H1 (cell line): Measurements from ENCODE around the gene STX18. TPM values are rescaled to one million over a fixed set of nuclear protein-coding genes. Genes with fewer than 3 reads are reported as not detected.

Source experiments
- CTCF ChIA-PET: fragments of 300-600 bp; sonication (Branson Sonifier 250); formaldehyde crosslinking; loops from one replicate; lab custom pipeline; 2021; ENCODE audit not compliant: partially characterized antibody; lab: Charles Lee
- POLR2A ChIA-PET: fragments of 300-600 bp; sonication (Branson Sonifier 250); formaldehyde crosslinking; loops from one replicate; lab custom pipeline; 2021; ENCODE audit warnings: inconsistent platforms; ENCODE audit not compliant: partially characterized antibody; lab: Charles Lee
- DNase-seq, 2 experiments: peaks; one replicate each; pipeline versions ENCODE4 v3.0.0 to v3.0.0-alpha.2; 2010 to 2022; ENCODE audit warnings: low spot score in 2 of 2, low read depth in 1 of 2, mixed read lengths in 1 of 2
- FAIRE-seq: peaks from 2 replicates; lab custom pipeline; 2011; peaks lifted over from hg19 to GRCh38; lab: Jason Lieb, UNC
- H2AFZ ChIP-seq: 2 replicates; pipeline ENCODE4 v1.8.1; 2012; ENCODE audit warnings: low read length, inconsistent platforms
- H2AK5ac ChIP-seq: 2 replicates; pipeline ENCODE4 v1.6.1; 2013; ENCODE audit warnings: low read depth, low read length
- H2BK120ac ChIP-seq: replicated peaks from 2 replicates; pipeline ENCODE3; 2013; ENCODE audit warnings: low read depth, low read length, inconsistent platforms
- H2BK12ac ChIP-seq: 2 replicates; pipeline ENCODE4 v1.6.1; 2013; ENCODE audit warnings: low read depth, low read length
- H2BK15ac ChIP-seq: 2 replicates; pipeline ENCODE4 v1.6.1; 2013; ENCODE audit warnings: low read length
- H2BK20ac ChIP-seq: 2 replicates; pipeline ENCODE4 v1.6.1; 2013; ENCODE audit warnings: low read length
- H2BK5ac ChIP-seq: 2 replicates; pipeline ENCODE4 v1.6.1; 2013; ENCODE audit warnings: low read depth, low read length
- H3K14ac ChIP-seq: 2 replicates; pipeline ENCODE4 v1.6.1; 2013; ENCODE audit warnings: inconsistent platforms; ENCODE audit not compliant: insufficient read length
- H3K18ac ChIP-seq: 2 replicates; pipeline ENCODE4 v1.6.1; 2013; ENCODE audit warnings: low read length; ENCODE audit errors: extremely low read depth
- H3K23ac ChIP-seq: 2 replicates; pipeline ENCODE4 v1.6.1; 2013; ENCODE audit warnings: inconsistent platforms; ENCODE audit not compliant: insufficient read length
- H3K23me2 ChIP-seq: 2 replicates; pipeline ENCODE4 v1.6.1; 2013; ENCODE audit warnings: low read depth, low read length
- H3K27ac ChIP-seq: 2 replicates; pipeline ENCODE4 v1.6.1; 2011; ENCODE audit warnings: low read depth, low read length, inconsistent platforms
- H3K27me3 ChIP-seq, 4 experiments: replicated peaks in 1 of 4; 1 replicate in 1 of 4; 2 replicates in 3 of 4; pipeline versions ENCODE4 v1.6.1 to v1.8.1; 2011 to 2013; ENCODE audit warnings: low read length in 3 of 4, mild to moderate bottlenecking in 3 of 4, inconsistent platforms in 2 of 4, mixed read lengths in 2 of 4, moderate library complexity in 1 of 4; ENCODE audit not compliant: control insufficient read depth in 3 of 4, insufficient read depth in 3 of 4; ENCODE audit errors: extremely low read depth in 1 of 4
- H3K36me3 ChIP-seq, 4 experiments: 2 replicates each; pipeline versions ENCODE4 v1.6.1 to v1.8.1; 2011 to 2013; ENCODE audit warnings: mild to moderate bottlenecking in 4 of 4, low read length in 3 of 4, moderate library complexity in 2 of 4, control low read depth in 1 of 4, inconsistent platforms in 1 of 4; ENCODE audit not compliant: insufficient read depth in 4 of 4, control insufficient read depth in 2 of 4
- H3K4ac ChIP-seq: replicated peaks from 2 replicates; pipeline ENCODE3; 2013; ENCODE audit warnings: low read length, low read depth, mixed read lengths, inconsistent platforms; ENCODE audit not compliant: insufficient read length
- H3K4me1 ChIP-seq, 4 experiments: replicated peaks in 1 of 4; 1 replicate in 1 of 4; 2 replicates in 3 of 4; pipeline versions ENCODE4 v1.6.1 to v1.8.1; 2011 to 2013; ENCODE audit warnings: low read length in 3 of 4, inconsistent platforms in 2 of 4, mixed read lengths in 1 of 4; ENCODE audit not compliant: insufficient read depth in 4 of 4, control insufficient read depth in 3 of 4
- H3K4me2 ChIP-seq, 2 experiments: 2 replicates each; pipeline versions ENCODE4 v1.6.1 to v1.8.1; 2011 to 2013; ENCODE audit warnings: low read depth in 2 of 2, low read length in 2 of 2, control low read depth in 1 of 2, inconsistent platforms in 1 of 2, mild to moderate bottlenecking in 1 of 2; ENCODE audit not compliant: insufficient read depth in 1 of 2
- H3K4me3 ChIP-seq, 4 experiments: fragments of 200-600, 300-600 bp in 1 of 4; sonication (generic), shearing (Covaris generic), sonication (Bioruptor Twin) in 1 of 4; 2 replicates each; pipeline versions ENCODE4 v1.5.1 to v1.8.1; 2011 to 2016; ENCODE audit warnings: low read length in 4 of 4, low read depth in 3 of 4, control low read depth in 2 of 4, inconsistent platforms in 2 of 4, mild to moderate bottlenecking in 2 of 4, mixed read lengths in 1 of 4, moderate library complexity in 1 of 4; ENCODE audit not compliant: insufficient read depth in 2 of 4; ENCODE audit errors: extremely low read depth in 1 of 4
- H3K56ac ChIP-seq: replicated peaks from 2 replicates; pipeline ENCODE3; 2013; ENCODE audit warnings: low read depth, mild to moderate bottlenecking, mixed read lengths, low read length, inconsistent platforms; ENCODE audit not compliant: insufficient read length
- H3K79me1 ChIP-seq: 2 replicates; pipeline ENCODE4 v1.6.1; 2013; ENCODE audit warnings: low read depth, low read length, control low read depth
- H3K79me2 ChIP-seq, 2 experiments: 2 replicates each; pipeline versions ENCODE4 v1.6.1 to v1.8.1; 2012 to 2013; ENCODE audit warnings: low read length in 2 of 2, mild to moderate bottlenecking in 2 of 2, inconsistent platforms in 1 of 2; ENCODE audit not compliant: insufficient read depth in 2 of 2, control insufficient read depth in 1 of 2
- H3K9ac ChIP-seq, 4 experiments: replicated peaks in 1 of 4; 1 replicate in 1 of 4; 2 replicates in 3 of 4; pipeline versions ENCODE4 v1.6.1 to v1.8.1; 2011 to 2013; ENCODE audit warnings: low read depth in 3 of 4, low read length in 3 of 4, control low read depth in 2 of 4, mild to moderate bottlenecking in 2 of 4, moderate library complexity in 2 of 4, inconsistent platforms in 1 of 4; ENCODE audit errors: extremely low read depth in 1 of 4
- H3K9me3 ChIP-seq, 2 experiments: 2 replicates each; pipeline versions ENCODE4 v1.6.1 to v1.8.1; 2012 to 2013; ENCODE audit warnings: mild to moderate bottlenecking in 2 of 2, moderate library complexity in 2 of 2, control low read depth in 1 of 2, inconsistent platforms in 1 of 2, low read depth in 1 of 2, low read length in 1 of 2, mixed read lengths in 1 of 2; ENCODE audit not compliant: insufficient read depth in 2 of 2
- H4K20me1 ChIP-seq, 2 experiments: replicated peaks in 1 of 2; 2 replicates each; pipeline versions ENCODE3 to v1.8.1; 2011 to 2013; ENCODE audit warnings: inconsistent platforms in 2 of 2, low read length in 2 of 2, mild to moderate bottlenecking in 1 of 2; ENCODE audit not compliant: insufficient read depth in 2 of 2, control insufficient read depth in 1 of 2
- H4K5ac ChIP-seq: 2 replicates; pipeline ENCODE4 v1.6.1; 2013; ENCODE audit warnings: low read length, low read depth, mixed read lengths, inconsistent platforms; ENCODE audit not compliant: insufficient read length
- H4K8ac ChIP-seq: 2 replicates; pipeline ENCODE4 v1.8.0; 2013; ENCODE audit warnings: mild to moderate bottlenecking, moderate library complexity, low read length, inconsistent platforms; ENCODE audit not compliant: insufficient read depth; ENCODE audit errors: extremely low read depth
- H4K91ac ChIP-seq: replicated peaks from 2 replicates; pipeline ENCODE3; 2013; ENCODE audit warnings: low read length, mixed read lengths, inconsistent platforms; ENCODE audit not compliant: insufficient read length
- BRCA1 ChIP-seq: IDR thresholded peaks from 2 replicates; pipeline ENCODE4 v1.6.1; 2012; ENCODE audit warnings: low read depth, low read length, improper control_type of control experiment
- CBX8 ChIP-seq: fragments of 300-800, 300-1000 bp; sonication (generic); IDR thresholded peaks from 2 replicates; pipeline ENCODE4 v1.7.1; 2016; ENCODE audit warnings: low read depth, low read length, borderline replicate concordance
- E2F6 ChIP-seq: IDR thresholded peaks from 2 replicates; pipeline ENCODE4 v1.6.1; 2012; ENCODE audit warnings: inconsistent platforms
- EZH2 ChIP-seq: fragments of 200-600 bp; sonication (generic); IDR thresholded peaks from 2 replicates; pipeline ENCODE4 v1.7.1; 2012; ENCODE audit warnings: low read depth, mild to moderate bottlenecking, moderate library complexity, low read length, inconsistent platforms; ENCODE audit not compliant: severe bottlenecking
- JUND ChIP-seq: IDR thresholded peaks from 2 replicates; pipeline ENCODE4 v1.6.1; 2011; ENCODE audit warnings: mild to moderate bottlenecking, improper control_type of control experiment, low read length
- KDM4A ChIP-seq: IDR thresholded peaks from one replicate; pipeline ENCODE4 v1.7.1; 2012; ENCODE audit warnings: low read depth, mild to moderate bottlenecking, moderate library complexity, low read length, inconsistent platforms; ENCODE audit not compliant: severe bottlenecking
- NRF1 ChIP-seq: IDR thresholded peaks from 2 replicates; pipeline ENCODE4 v1.6.1; 2011; ENCODE audit warnings: mild to moderate bottlenecking, low read depth, low read length, improper control_type of control experiment
- POLR2A ChIP-seq, 2 experiments: IDR thresholded peaks; 1 replicate in 1 of 2; 2 replicates in 1 of 2; pipeline ENCODE4 v1.6.1; 2011; ENCODE audit warnings: low read depth in 2 of 2, low read length in 2 of 2, mild to moderate bottlenecking in 2 of 2; ENCODE audit errors: control extremely low read depth in 1 of 2
- RAD21 ChIP-seq, 2 experiments: IDR thresholded peaks in 1 of 2; conservative IDR thresholded peaks in 1 of 2; 2 replicates each; pipeline ENCODE4 v1.6.1; 2011; ENCODE audit warnings: low read depth in 2 of 2, low read length in 2 of 2, improper control_type of control experiment in 1 of 2, inconsistent platforms in 1 of 2, mild to moderate bottlenecking in 1 of 2, moderate library complexity in 1 of 2
- SAP30 ChIP-seq: fragments of 300-600 bp; sonication (generic); IDR thresholded peaks from 2 replicates; pipeline ENCODE4 v1.7.1; 2012; ENCODE audit warnings: low read length, moderate library complexity, mild to moderate bottlenecking, inconsistent platforms; ENCODE audit not compliant: insufficient read depth, insufficient replicate concordance
- TAF1 ChIP-seq: IDR thresholded peaks from 2 replicates; pipeline ENCODE4 v1.6.1; 2011; ENCODE audit warnings: mild to moderate bottlenecking, low read depth, low read length
- polyA plus RNA-seq, 7 experiments: library from polyadenylated mRNA; depleted of rRNA in 3 of 7; stranded (reverse) in 5 of 7; unstranded in 2 of 7; fragments of >200 nt in 5 of 7; fragments of 200-250 nt in 2 of 7; gene quantifications; 1 replicate in 5 of 7; 2 replicates in 1 of 7; 4 replicates in 1 of 7; pipeline versions ENCODE4 v1.2.1 to v1.2.3, GENCODE V29; 2011 to 2013; ENCODE audit warnings: missing spikeins in 2 of 7, mixed read lengths in 2 of 7
- total RNA-seq: library from RNA; stranded (reverse); fragmentation: NEBNext Ultra II Directional; extraction: Animal tissue kit (Norgen Biotek cat#: 25700); gene quantifications from 2 replicates; pipeline ENCODE4 v1.2.1, GENCODE V29; 2021

The STX18 gene
- total and polyA plus RNA-seq, 2 of the 8 experiments (the other 6 are each of a cell fraction or from before 2014, with no cell fraction given) = 14.6 to 18.3 TPM

- Histone ChIP-seq H3K23me2 (no peaks in the 10 kb centered on the region), H3K23ac (no peak overlapping the region), H3K9ac (no peak overlapping the region), H3K36me3 (no peaks in the 10 kb centered on the region), H3K4ac (no peak overlapping the region), H2BK5ac (no peak overlapping the region), H2AK5ac (no peak overlapping the region), H2AFZ (no peak overlapping the region), H3K27ac (no peak overlapping the region), H4K20me1 (no peaks in the 10 kb centered on the region), H4K5ac (no peak overlapping the region), H3K4me2 (no peak overlapping the region), H3K9me3 (no peaks in the 10 kb centered on the region), H2BK12ac (no peak overlapping the region), H3K27me3 (no peaks in the 10 kb centered on the region), H2BK120ac (no peak overlapping the region), H3K4me3 (no peak overlapping the region), H4K91ac (no peak overlapping the region), H2BK15ac (no peak overlapping the region), H3K79me1 (no peaks in the 10 kb centered on the region), H3K4me1 (peaks cover 0 to 2% (median 0%) of the 10 kb centered on the region in 4 experiments; a peak in 1 of 7 replicates), H3K79me2 (no peaks in the 10 kb centered on the region), H2BK20ac (no peak overlapping the region), H3K18ac (no peak overlapping the region), H3K56ac (no peak overlapping the region), H3K14ac (no peak overlapping the region), H4K8ac (no peak overlapping the region)
- TF ChIP-seq KDM4A (no peak), BRCA1 (no peak), POLR2A (IDR thresholded peaks at IDR 0.05; ENCODE audit: control extremely low read depth in 1 of 2, low read depth in 2 of 2, low read length in 2 of 2) (no peak), TAF1 (no peak), SAP30 (no peak), RAD21 (IDR thresholded peaks at IDR 0.05 in 1 of 2, conservative IDR thresholded peaks at IDR 0.05 in 1 of 2; ENCODE audit: low read depth in 2 of 2, low read length in 2 of 2) (no peak), CBX8 (no peak), E2F6 (no peak), EZH2 (no peak), JUND (no peak), NRF1 (no peak)
- DNase-seq = no peak
- CTCF ChIA-PET = no interaction called here
- FAIRE-seq = no peak
- POLR2A ChIA-PET = no interaction called here
Observed at GRCh38 chr4:4438891-4439290, 103.0 kb downstream of the STX18 start.
